Measurements from ENCODE around the gene N4BP3.

GRCh38 chr5:178090856-178091255 is 22.5 kb upstream of the N4BP3 start:
- TF ChIP-seq SP4 (CRISPR knock-in tag; IDR thresholded peaks at IDR 0.05) (no peak), SMARCE1 (IDR thresholded peaks at IDR 0.05; ENCODE audit: borderline replicate concordance) (no peak), RNF2 (conservative IDR thresholded peaks at IDR 0.05; ENCODE audit: low read depth) (no peak), MAZ (IDR thresholded peaks at IDR 0.05; ENCODE audit: borderline replicate concordance, low read depth, low read length) (no peak), MAZ (CRISPR knock-in tag; IDR thresholded peaks at IDR 0.05; ENCODE audit: low read depth) (no peak), CTCF (CRISPR knock-in tag; IDR thresholded peaks at IDR 0.05) (no peak), RBAK (CRISPR knock-in tag; IDR thresholded peaks at IDR 0.05) (no peak), NR2F6 (IDR thresholded peaks at IDR 0.05) (no peak), NR2F6 (CRISPR knock-in tag; IDR thresholded peaks at IDR 0.05) (no peak), KMT2A (CRISPR knock-in tag; IDR thresholded peaks at IDR 0.05) (no peak), ATF3 (CRISPR knock-in tag; IDR thresholded peaks at IDR 0.05) (no peak), ZNF260 (CRISPR knock-in tag; IDR thresholded peaks at IDR 0.05; ENCODE audit: borderline replicate concordance, low read depth) (no peak), ZBTB40 (IDR thresholded peaks at IDR 0.05) (no peak), ZBTB40 (CRISPR knock-in tag; IDR thresholded peaks at IDR 0.05) (no peak)
